Upper lobe of left lung (tissue), 4 donors: ENCODE results near the gene CASQ2.

ENCODE experiments used
- POLR2AphosphoS5 ChIP-seq, 2 donors: sonication (generic); formaldehyde crosslinking; IDR thresholded peaks; one replicate each; pipeline ENCODE4 v1.5.1; 2017; ENCODE audit warnings: antibody characterized with exemption in 2 of 2
- TF ChIP-seq, protein P1 (sequence below), 6 experiments: fragments of 450-650 bp in 4 of 6; fragments of 200-600 bp in 2 of 6; sonication (generic) in 2 of 6; IDR thresholded peaks; one replicate each; pipeline ENCODE4 v1.5.1; 2016 to 2019; ENCODE audit warnings: antibody characterized with exemption in 6 of 6

DNA sequence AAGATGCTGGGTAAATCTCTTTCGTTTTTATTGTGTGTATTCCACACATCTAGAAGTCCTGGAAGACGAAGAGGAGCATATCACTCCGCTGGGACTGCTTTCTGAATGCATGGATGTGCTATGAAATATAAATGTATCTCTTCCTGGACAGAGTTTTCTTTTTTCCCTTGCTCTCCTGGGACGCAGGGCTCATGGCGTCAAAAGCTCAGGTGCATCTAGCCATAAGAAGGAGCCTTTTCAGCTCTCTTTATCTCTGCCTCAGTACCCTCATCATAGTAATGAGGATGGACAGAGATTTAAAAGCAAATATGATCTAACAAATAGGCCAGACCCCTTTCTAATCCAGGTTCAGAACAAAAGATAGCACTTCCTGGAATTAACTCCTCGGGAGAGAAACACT is 27.5 kb upstream of the CASQ2 start:
- TF ChIP-seq, protein P1, sequence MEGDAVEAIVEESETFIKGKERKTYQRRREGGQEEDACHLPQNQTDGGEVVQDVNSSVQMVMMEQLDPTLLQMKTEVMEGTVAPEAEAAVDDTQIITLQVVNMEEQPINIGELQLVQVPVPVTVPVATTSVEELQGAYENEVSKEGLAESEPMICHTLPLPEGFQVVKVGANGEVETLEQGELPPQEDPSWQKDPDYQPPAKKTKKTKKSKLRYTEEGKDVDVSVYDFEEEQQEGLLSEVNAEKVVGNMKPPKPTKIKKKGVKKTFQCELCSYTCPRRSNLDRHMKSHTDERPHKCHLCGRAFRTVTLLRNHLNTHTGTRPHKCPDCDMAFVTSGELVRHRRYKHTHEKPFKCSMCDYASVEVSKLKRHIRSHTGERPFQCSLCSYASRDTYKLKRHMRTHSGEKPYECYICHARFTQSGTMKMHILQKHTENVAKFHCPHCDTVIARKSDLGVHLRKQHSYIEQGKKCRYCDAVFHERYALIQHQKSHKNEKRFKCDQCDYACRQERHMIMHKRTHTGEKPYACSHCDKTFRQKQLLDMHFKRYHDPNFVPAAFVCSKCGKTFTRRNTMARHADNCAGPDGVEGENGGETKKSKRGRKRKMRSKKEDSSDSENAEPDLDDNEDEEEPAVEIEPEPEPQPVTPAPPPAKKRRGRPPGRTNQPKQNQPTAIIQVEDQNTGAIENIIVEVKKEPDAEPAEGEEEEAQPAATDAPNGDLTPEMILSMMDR (IDR thresholded peaks at IDR 0.05): no peak
- TF ChIP-seq POLR2AphosphoS5 (IDR thresholded peaks at IDR 0.05): no peak
